ENCODE results near the gene SCMH1. TPM values are rescaled to one million over a fixed set of nuclear protein-coding genes. Genes with fewer than 3 reads are reported as not detected.

SCMH1 gene
- total and polyA plus RNA-seq, 2 experiments from 2014 or later: 15.0 to 19.4 TPM

GRCh38 chr1:41056907-41057306 is 185.2 kb downstream of the SCMH1 start:
- no peak overlapping the region for H3K4me2 ChIP-seq

More at GRCh38 chr1:41056907-41057306, 185.2 kb downstream of the SCMH1 start:
- Mint-ChIP-seq H3K36me3 (ENCODE audit: low read depth) (peaks cover 36% of the 10 kb centered on the region), H3K27ac (no peak overlapping the region), H3K4me3 (no peak overlapping the region), H3K9me3 (peaks cover 8% of the 10 kb centered on the region; the same call in 2 of the 3 replicates), H3K4me1 (peaks cover 4% of the 10 kb centered on the region; the same call in 1 of the 3 replicates), H3K27me3 (ENCODE audit: insufficient read depth, low read depth, poor library complexity) (no peaks in the 10 kb centered on the region)
- H3K79me2 ChIP-seq (replicated peaks; ENCODE audit: insufficient read depth): no peaks in the 10 kb centered on the region
- no peaks in the 10 kb centered on the region for H3K27me3 ChIP-seq (ENCODE audit: insufficient read depth)
- no peaks in the 10 kb centered on the region for H3K36me3 ChIP-seq (ENCODE audit: insufficient read depth)
- peak; percentile 38 for DNase-seq (ENCODE audit: low spot score)
- peak; percentile 62 for ATAC-seq
- no peaks in the 10 kb centered on the region for H3K9me2 ChIP-seq (ENCODE audit: insufficient read depth)
- no peaks in the 10 kb centered on the region for H3K4me1 ChIP-seq (ENCODE audit: insufficient read depth)
- H3K27ac ChIP-seq (ENCODE audit: low read depth): no peak overlapping the region
- no peak overlapping the region for H3K4me3 ChIP-seq
- H3F3A ChIP-seq (replicated peaks; ENCODE audit: low read depth): no peaks in the 10 kb centered on the region
- H2AFZ ChIP-seq: no peak overlapping the region
- TF ChIP-seq, protein P1, sequence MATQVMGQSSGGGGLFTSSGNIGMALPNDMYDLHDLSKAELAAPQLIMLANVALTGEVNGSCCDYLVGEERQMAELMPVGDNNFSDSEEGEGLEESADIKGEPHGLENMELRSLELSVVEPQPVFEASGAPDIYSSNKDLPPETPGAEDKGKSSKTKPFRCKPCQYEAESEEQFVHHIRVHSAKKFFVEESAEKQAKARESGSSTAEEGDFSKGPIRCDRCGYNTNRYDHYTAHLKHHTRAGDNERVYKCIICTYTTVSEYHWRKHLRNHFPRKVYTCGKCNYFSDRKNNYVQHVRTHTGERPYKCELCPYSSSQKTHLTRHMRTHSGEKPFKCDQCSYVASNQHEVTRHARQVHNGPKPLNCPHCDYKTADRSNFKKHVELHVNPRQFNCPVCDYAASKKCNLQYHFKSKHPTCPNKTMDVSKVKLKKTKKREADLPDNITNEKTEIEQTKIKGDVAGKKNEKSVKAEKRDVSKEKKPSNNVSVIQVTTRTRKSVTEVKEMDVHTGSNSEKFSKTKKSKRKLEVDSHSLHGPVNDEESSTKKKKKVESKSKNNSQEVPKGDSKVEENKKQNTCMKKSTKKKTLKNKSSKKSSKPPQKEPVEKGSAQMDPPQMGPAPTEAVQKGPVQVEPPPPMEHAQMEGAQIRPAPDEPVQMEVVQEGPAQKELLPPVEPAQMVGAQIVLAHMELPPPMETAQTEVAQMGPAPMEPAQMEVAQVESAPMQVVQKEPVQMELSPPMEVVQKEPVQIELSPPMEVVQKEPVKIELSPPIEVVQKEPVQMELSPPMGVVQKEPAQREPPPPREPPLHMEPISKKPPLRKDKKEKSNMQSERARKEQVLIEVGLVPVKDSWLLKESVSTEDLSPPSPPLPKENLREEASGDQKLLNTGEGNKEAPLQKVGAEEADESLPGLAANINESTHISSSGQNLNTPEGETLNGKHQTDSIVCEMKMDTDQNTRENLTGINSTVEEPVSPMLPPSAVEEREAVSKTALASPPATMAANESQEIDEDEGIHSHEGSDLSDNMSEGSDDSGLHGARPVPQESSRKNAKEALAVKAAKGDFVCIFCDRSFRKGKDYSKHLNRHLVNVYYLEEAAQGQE (IDR thresholded peaks at IDR 0.05; ENCODE audit: unreplicated experiment): no peak
- TF ChIP-seq JUNB (IDR thresholded peaks at IDR 0.05; ENCODE audit: unreplicated experiment) (no peak), STAT1 (IDR thresholded peaks at IDR 0.05; ENCODE audit: unreplicated experiment) (no peak), CREB1 (CRISPR knock-in tag; IDR thresholded peaks at IDR 0.05; ENCODE audit: low read depth) (no peak), ETS1 (IDR thresholded peaks at IDR 0.05) (no peak), POLR2AphosphoS5 (IDR thresholded peaks at IDR 0.05; ENCODE audit: low read depth) (no peak), ZNF114 (CRISPR knock-in tag; IDR thresholded peaks at IDR 0.05) (no peak), NANOG (IDR thresholded peaks at IDR 0.05; ENCODE audit: borderline replicate concordance) (no peak), ZNF331 (CRISPR knock-in tag; IDR thresholded peaks at IDR 0.05; ENCODE audit: low read depth) (no peak), EZH2 (IDR thresholded peaks at IDR 0.05; ENCODE audit: low read depth, unreplicated experiment) (no peak), EZH2phosphoT487 (IDR thresholded peaks at IDR 0.05; ENCODE audit: unreplicated experiment) (no peak)
- TF ChIP-seq, protein P2, sequence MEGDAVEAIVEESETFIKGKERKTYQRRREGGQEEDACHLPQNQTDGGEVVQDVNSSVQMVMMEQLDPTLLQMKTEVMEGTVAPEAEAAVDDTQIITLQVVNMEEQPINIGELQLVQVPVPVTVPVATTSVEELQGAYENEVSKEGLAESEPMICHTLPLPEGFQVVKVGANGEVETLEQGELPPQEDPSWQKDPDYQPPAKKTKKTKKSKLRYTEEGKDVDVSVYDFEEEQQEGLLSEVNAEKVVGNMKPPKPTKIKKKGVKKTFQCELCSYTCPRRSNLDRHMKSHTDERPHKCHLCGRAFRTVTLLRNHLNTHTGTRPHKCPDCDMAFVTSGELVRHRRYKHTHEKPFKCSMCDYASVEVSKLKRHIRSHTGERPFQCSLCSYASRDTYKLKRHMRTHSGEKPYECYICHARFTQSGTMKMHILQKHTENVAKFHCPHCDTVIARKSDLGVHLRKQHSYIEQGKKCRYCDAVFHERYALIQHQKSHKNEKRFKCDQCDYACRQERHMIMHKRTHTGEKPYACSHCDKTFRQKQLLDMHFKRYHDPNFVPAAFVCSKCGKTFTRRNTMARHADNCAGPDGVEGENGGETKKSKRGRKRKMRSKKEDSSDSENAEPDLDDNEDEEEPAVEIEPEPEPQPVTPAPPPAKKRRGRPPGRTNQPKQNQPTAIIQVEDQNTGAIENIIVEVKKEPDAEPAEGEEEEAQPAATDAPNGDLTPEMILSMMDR (conservative IDR thresholded peaks at IDR 0.05; ENCODE audit: low read depth in 2 of 2): no peak
- TF ChIP-seq, protein P3, sequence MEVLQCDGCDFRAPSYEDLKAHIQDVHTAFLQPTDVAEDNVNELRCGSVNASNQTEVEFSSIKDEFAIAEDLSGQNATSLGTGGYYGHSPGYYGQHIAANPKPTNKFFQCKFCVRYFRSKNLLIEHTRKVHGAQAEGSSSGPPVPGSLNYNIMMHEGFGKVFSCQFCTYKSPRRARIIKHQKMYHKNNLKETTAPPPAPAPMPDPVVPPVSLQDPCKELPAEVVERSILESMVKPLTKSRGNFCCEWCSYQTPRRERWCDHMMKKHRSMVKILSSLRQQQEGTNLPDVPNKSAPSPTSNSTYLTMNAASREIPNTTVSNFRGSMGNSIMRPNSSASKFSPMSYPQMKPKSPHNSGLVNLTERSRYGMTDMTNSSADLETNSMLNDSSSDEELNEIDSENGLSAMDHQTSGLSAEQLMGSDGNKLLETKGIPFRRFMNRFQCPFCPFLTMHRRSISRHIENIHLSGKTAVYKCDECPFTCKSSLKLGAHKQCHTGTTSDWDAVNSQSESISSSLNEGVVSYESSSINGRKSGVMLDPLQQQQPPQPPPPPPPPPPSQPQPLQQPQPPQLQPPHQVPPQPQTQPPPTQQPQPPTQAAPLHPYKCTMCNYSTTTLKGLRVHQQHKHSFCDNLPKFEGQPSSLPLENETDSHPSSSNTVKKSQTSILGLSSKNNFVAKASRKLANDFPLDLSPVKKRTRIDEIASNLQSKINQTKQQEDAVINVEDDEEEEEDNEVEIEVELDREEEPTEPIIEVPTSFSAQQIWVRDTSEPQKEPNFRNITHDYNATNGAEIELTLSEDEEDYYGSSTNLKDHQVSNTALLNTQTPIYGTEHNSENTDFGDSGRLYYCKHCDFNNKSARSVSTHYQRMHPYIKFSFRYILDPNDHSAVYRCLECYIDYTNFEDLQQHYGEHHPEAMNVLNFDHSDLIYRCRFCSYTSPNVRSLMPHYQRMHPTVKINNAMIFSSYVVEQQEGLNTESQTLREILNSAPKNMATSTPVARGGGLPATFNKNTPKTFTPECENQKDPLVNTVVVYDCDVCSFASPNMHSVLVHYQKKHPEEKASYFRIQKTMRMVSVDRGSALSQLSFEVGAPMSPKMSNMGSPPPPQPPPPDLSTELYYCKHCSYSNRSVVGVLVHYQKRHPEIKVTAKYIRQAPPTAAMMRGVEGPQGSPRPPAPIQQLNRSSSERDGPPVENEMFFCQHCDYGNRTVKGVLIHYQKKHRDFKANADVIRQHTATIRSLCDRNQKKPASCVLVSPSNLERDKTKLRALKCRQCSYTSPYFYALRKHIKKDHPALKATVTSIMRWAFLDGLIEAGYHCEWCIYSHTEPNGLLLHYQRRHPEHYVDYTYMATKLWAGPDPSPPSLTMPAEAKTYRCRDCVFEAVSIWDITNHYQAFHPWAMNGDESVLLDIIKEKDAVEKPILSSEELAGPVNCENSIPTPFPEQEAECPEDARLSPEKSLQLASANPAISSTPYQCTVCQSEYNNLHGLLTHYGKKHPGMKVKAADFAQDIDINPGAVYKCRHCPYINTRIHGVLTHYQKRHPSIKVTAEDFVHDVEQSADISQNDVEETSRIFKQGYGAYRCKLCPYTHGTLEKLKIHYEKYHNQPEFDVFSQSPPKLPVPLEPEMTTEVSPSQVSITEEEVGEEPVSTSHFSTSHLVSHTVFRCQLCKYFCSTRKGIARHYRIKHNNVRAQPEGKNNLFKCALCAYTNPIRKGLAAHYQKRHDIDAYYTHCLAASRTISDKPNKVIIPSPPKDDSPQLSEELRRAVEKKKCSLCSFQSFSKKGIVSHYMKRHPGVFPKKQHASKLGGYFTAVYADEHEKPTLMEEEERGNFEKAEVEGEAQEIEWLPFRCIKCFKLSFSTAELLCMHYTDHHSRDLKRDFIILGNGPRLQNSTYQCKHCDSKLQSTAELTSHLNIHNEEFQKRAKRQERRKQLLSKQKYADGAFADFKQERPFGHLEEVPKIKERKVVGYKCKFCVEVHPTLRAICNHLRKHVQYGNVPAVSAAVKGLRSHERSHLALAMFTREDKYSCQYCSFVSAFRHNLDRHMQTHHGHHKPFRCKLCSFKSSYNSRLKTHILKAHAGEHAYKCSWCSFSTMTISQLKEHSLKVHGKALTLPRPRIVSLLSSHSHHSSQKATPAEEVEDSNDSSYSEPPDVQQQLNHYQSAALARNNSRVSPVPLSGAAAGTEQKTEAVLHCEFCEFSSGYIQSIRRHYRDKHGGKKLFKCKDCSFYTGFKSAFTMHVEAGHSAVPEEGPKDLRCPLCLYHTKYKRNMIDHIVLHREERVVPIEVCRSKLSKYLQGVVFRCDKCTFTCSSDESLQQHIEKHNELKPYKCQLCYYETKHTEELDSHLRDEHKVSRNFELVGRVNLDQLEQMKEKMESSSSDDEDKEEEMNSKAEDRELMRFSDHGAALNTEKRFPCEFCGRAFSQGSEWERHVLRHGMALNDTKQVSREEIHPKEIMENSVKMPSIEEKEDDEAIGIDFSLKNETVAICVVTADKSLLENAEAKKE (CRISPR knock-in tag; IDR thresholded peaks at IDR 0.05): no peak
- H4K20me1 ChIP-seq (replicated peaks; ENCODE audit: insufficient read depth): no peaks in the 10 kb centered on the region; the same call in 1 of the 2 replicates
